ENCODE results near the gene TOP2B.

Gene TOP2B

DNA sequence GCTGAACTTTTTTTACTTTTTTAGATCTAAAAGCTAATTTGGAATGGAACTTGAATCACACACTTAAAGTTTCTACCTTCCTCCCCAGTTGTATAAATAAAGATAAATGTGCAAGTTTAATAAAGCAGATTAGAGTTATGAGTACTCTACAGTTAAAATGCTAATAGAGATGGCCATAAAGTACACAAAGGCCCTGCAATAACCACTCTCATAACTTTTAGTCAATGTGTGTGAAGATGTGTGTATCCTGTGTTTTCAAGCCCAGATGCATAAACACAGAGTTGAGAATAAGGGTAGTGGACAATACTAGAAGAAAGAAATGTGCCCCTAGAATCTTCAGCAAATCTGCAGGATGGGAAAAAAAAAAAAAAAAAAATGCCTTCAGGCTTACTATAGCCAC lies 45.3 kb downstream of the TOP2B start:
- FAIRE-seq (no peak), DNase-seq (ENCODE audit: insufficient read length, low spot score) (no peak)

DNA sequence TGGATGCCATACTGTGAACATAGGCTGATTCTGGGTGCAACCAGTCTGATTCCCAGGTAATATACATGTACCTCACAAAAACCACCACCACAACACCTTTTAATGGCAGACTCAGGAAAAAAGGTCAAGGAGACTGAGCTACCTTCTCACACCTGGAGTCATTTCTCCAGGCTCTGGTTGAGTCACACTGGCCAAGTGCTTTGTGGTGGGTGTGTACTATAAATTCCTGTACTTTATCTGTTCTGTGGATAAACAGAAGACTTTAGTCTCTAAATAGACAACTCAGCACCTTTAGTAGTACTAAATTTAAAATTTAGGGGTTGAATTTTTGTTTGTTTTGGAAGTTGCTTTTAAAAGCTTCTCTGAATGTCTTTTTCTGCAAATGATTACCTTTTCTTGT lies 46.7 kb downstream of the TOP2B start:
- DNase-seq (ENCODE audit: insufficient read length, low spot score): no peak
- no peak for FAIRE-seq

DNA sequence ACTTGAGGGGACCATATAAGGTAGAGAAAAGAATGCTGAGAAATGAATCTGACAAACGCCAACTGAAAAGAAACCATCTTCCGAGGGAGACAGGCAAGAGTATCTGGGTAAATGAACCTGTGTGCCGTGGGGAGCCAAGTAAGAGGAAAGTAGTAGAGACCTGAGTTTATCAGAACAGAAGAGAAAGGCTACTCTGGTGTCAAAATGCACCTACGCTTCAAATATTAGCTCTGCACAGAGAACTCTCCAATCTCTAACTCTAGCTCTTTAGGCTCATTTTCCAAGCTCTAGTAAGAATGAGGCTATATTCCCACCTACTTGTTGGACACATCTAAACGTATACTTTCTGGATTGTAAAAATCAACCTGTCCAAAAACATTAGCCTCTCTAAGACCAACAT lies 53.5 kb downstream of the TOP2B start:
- no peak for DNase-seq (ENCODE audit: insufficient read length, low spot score)
- no peak for FAIRE-seq

DNA sequence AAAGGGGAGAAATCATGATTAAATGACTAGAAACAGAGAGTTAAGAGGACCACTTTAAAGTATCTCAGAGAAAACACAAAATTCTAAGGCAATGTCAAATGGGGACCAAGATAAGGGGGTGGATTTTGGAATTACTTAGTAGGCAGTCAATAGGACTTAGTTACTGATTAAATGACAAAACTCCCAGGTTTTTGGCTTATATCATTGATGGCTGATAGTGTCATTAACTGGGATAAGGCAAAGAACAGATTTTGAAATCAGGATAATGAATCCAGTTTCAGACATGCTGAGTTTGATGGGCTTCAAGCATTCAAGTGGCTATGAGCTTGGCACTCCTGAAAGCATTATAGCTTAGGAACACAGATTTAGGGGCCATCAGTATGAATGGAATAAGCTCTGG lies 53.9 kb downstream of the TOP2B start:
- FAIRE-seq (no peak), DNase-seq (ENCODE audit: insufficient read length, low spot score) (no peak)

DNA sequence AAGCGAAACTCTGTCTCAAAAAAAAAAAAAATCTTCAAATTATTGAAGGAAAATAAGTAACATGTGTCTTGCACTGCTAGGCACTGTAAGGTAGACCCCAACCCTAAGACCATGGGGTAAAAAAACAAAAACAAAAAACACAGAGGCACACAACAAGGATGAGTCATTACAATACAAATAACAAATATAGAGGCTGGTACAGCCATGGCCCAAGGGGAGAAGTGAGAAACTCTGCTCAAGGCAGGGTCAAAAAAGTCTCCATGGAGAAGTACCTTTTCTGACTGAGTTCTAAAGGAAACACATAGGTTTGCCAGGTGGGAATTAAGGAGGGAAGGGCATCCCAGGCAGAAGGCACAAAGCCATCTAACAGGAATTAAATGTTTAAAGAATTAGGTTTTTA lies 54.5 kb downstream of the TOP2B start:
- FAIRE-seq (no peak), DNase-seq (ENCODE audit: insufficient read length, low spot score) (no peak)

- DNase-seq (ENCODE audit: insufficient read length, low spot score) (no peak), FAIRE-seq (no peak)
Observed at GRCh38 chr3:25604107-25604805, 60.5 kb downstream of the TOP2B start.

DNA sequence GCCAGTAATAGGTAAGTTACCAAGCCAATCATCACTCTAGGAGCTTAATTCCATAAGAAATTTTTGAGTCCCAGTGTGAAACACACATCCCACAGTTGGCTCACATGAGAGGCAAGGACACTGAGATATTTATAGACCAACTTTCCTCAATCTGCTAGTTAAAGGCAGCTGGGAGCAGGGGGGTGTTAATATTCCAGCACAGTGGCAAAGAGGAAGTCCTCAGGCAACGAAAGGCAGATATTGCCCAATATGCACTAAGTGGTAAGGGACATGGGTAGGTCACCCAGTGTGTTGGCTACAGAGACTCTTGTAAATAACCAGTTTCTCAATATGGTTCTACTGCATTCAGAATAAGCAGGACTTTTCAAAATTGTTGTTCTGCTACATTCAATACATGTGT lies 61.0 kb downstream of the TOP2B start:
- DNase-seq (ENCODE audit: insufficient read length, low spot score): no peak

DNA sequence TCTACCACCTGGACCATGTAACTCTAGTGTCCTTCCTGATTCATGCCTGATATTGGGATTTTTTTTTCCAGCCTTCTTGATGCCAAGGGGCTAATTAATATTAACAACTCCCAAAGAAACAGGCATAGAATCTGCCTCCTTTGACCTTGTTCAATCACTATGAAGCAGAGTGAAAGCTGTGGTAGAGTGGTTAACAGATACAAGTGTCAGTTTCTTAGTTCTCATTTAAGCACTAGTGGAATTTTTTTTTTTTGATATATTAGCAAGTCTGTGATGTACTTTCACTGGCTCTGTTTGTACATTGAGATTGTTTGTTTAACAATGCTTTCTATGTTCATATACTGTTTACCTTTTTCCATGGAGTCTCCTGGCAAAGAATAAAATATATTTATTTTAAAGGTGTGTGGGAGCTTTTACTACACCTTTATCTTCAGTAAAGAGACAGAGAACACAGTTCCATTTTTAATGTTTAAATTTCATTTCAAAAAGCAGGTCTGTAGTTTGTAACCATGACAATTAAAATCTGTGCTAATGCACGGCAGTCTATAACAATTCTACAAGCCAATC lies 67.1 kb downstream of the TOP2B start:
- no peak for FAIRE-seq
- no peak for DNase-seq (ENCODE audit: insufficient read length, low spot score)

More for the DNA sequence above, 61.0 kb downstream of the TOP2B start:
- FAIRE-seq: no peak

- DNase-seq (ENCODE audit: insufficient read length, low spot score) (no peak), FAIRE-seq (peak; percentile 87)
Observed at GRCh38 chr3:25594007-25594502, 70.7 kb downstream of the TOP2B start.

GRCh38 chr3:25593001-25593400 lies 71.7 kb downstream of the TOP2B start:
- FAIRE-seq: no peak
- no peak for DNase-seq (ENCODE audit: insufficient read length, low spot score)

DNA sequence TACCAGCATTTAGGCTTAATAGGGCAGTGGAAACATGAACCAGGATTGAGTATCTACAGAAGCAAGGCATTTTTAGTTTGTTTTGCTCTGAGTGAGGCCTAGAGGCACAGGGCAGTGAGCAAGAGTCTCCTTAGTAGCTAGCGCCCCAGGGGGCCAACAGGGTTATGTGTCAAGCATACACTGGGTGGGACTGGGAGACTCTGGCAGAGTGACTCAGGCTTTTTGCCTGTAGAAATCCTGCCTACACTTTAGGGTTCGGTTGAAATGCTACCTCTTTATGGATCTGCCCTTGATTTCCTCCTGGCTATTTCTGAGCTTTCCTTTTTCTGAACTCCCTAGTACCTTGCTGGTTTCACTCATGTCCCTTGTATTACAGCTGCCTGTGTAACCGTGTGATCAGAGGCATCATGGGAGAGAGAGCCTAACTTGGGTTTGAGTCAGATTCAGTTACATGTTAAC lies 72.2 kb downstream of the TOP2B start:
- DNase-seq (ENCODE audit: insufficient read length, low spot score) (no peak), FAIRE-seq (no peak)

GRCh38 chr3:25589783-25590258 lies 74.9 kb downstream of the TOP2B start:
- no peak for FAIRE-seq
- DNase-seq (ENCODE audit: insufficient read length, low spot score): no peak

DNA sequence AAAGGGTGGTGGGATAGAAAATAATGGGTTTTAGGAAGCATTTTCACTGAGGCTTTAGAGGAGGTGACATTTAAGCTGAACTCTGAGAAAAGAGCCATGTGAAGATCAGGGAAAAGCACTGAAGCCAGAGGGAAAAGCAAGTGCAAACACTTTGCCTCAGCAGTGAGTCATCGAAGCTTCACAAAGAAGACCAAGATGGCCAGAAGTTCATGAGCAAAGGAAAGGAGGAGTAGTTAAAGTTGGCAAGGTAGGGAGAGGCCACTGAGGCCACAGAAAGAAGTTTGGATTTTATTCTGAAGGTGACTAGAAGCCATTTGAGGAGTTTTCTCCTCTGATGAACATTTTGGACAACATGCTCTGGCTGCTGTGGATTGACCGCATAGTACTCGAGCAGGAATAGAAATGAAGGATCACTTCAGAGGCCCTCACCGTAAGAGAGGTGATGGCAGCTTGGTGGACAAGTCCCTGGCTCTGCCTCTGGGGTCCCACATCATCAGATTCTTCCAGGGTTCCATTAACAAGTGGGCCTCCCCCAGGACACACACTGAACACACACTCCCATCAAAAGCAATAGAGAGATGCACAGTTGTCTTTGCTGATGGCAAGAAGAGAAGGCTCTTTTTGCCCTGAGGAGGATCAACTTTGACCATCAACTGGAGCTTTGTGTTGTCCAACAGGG lies 75.5 kb downstream of the TOP2B start:
- no peak for DNase-seq (ENCODE audit: insufficient read length, low spot score)
- FAIRE-seq: no peak

- FAIRE-seq (no peak), DNase-seq (ENCODE audit: insufficient read length, low spot score) (no peak)
Observed at GRCh38 chr3:25588441-25589103, 76.1 kb downstream of the TOP2B start.

DNA sequence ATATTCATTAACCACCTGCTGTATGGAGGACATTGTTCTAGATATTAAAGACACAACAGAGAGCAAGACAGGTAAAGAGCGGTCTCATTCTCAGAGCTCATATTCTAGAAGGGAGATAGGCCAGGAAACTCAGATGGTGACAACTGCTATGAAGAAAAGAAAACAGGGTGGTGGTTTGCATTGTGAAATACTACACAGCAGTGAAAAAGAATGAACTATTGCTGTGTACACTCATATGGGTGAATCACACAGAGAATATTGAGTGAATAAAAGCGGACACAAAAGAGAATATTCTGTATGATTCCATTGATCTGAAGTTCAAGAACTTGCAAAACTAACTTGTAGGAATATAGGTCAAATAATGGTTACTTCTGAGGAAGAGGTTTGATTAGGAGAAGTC lies 76.7 kb downstream of the TOP2B start:
- no peak for FAIRE-seq
- DNase-seq (ENCODE audit: insufficient read length, low spot score): no peak

DNA sequence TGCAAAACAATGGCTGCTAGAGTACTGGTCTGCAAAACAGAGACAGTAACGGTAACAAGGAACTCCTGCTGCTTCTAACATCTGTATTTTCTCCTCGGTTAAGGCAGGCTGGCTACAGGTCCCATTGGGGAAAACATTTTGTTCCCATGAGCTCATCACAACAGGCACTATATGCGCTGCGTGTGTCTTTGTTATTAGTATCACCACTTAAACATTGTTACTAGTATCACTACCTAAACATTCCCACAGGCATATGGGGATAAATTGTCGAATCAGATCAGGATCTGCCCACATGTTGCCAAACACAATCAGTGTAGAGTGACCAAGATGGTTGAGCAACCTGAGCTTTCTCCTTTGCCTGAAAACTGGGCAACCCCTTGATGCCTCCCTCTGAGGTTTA lies 77.2 kb downstream of the TOP2B start:
- no peak for FAIRE-seq
- no peak for DNase-seq (ENCODE audit: insufficient read length, low spot score)

DNA sequence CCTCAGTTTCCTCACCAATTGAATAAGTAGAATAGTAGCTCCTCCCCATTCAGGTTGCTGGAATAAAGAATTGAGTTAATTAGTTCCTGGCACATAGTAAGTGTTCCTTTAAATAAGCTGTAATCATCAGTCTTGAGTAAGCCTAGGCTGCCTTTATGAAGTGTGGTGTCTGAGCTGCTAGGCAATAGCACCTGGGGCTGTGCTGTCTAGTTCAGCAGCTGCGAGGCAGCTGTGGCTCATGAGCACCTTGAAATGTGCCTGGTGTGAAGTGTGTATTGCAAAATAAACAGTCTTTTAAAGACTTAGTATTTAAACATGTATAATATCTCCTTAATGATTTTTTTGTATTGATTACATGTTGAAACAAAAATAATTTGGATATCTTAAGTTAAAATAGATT lies 77.6 kb downstream of the TOP2B start:
- FAIRE-seq (no peak), DNase-seq (ENCODE audit: insufficient read length, low spot score) (no peak)

- FAIRE-seq: no peak
- no peak for DNase-seq (ENCODE audit: insufficient read length, low spot score)
Observed at GRCh38 chr3:25586553-25586952, 78.2 kb downstream of the TOP2B start.

DNA sequence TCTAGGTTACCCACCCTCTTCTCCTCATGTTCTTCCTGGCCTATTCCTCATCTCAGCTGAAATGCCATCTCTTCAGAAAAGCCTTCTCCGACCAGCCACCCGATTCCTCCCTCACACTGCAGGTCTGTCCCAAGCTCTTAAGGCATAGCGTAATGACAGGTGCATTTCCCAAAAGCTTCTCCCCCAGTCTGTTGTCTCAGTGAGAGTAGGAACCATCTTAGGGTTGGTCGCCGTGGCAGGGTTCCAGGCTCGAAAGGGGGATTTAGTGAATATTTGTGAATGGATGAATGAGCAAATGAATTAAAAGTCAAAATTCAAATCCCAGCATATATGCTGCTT lies 78.6 kb downstream of the TOP2B start:
- no peak for DNase-seq (ENCODE audit: insufficient read length, low spot score)
- FAIRE-seq: no peak

- no peak for FAIRE-seq
- no peak for DNase-seq (ENCODE audit: insufficient read length, low spot score)
Observed at GRCh38 chr3:25585361-25586166, 79.1 kb downstream of the TOP2B start.

All from GM19239 (cell line).